Measurements from ENCODE around the gene C1orf21. TPM values are rescaled to one million over a fixed set of nuclear protein-coding genes. Genes with fewer than 3 reads are reported as not detected.
A peak's percentile ranks its signal among the peaks of the same experiment; 100 is the strongest.

C1orf21 gene
- total RNA-seq, 1 experiment from 2014 or later = 28.5 TPM

GRCh38 chr1:184387069-184387475, 243 bp downstream of the C1orf21 start (continued):
- TF ChIP-seq RORB (CRISPR knock-in tag; IDR thresholded peaks at IDR 0.05) (no peak), FOXK1 (CRISPR knock-in tag; IDR thresholded peaks at IDR 0.05) (no peak), NFE2L1 (CRISPR knock-in tag; IDR thresholded peaks at IDR 0.05) (no peak), PREB (CRISPR knock-in tag; IDR thresholded peaks at IDR 0.05; ENCODE audit: borderline replicate concordance) (no peak), E2F1 (CRISPR knock-in tag; IDR thresholded peaks at IDR 0.05) (no peak), ETV6 (CRISPR knock-in tag; IDR thresholded peaks at IDR 0.05) (no peak; the same call in 1 of the 2 replicates), ZNF263 (CRISPR knock-in tag; IDR thresholded peaks at IDR 0.05; ENCODE audit: low read depth) (peak; percentile 91), E2F5 (CRISPR knock-in tag; IDR thresholded peaks at IDR 0.05) (no peak; the same call in 1 of the 2 replicates), NR1H2 (CRISPR knock-in tag; IDR thresholded peaks at IDR 0.05) (no peak), ZSCAN18 (CRISPR knock-in tag; IDR thresholded peaks at IDR 0.05) (no peak), OVOL2 (CRISPR knock-in tag; IDR thresholded peaks at IDR 0.05; ENCODE audit: borderline replicate concordance) (no peak), ZNF317 (CRISPR knock-in tag; IDR thresholded peaks at IDR 0.05; ENCODE audit: borderline replicate concordance, low read depth) (no peak)
- TF ChIP-seq, protein P1, sequence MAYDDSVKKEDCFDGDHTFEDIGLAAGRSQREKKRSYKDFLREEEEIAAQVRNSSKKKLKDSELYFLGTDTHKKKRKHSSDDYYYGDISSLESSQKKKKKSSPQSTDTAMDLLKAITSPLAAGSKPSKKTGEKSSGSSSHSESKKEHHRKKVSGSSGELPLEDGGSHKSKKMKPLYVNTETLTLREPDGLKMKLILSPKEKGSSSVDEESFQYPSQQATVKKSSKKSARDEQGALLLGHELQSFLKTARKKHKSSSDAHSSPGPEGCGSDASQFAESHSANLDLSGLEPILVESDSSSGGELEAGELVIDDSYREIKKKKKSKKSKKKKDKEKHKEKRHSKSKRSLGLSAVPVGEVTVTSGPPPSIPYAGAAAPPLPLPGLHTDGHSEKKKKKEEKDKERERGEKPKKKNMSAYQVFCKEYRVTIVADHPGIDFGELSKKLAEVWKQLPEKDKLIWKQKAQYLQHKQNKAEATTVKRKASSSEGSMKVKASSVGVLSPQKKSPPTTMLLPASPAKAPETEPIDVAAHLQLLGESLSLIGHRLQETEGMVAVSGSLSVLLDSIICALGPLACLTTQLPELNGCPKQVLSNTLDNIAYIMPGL (CRISPR knock-in tag; IDR thresholded peaks at IDR 0.05) = peak; percentile 57; the same call in 1 of the 2 replicates

DNA sequence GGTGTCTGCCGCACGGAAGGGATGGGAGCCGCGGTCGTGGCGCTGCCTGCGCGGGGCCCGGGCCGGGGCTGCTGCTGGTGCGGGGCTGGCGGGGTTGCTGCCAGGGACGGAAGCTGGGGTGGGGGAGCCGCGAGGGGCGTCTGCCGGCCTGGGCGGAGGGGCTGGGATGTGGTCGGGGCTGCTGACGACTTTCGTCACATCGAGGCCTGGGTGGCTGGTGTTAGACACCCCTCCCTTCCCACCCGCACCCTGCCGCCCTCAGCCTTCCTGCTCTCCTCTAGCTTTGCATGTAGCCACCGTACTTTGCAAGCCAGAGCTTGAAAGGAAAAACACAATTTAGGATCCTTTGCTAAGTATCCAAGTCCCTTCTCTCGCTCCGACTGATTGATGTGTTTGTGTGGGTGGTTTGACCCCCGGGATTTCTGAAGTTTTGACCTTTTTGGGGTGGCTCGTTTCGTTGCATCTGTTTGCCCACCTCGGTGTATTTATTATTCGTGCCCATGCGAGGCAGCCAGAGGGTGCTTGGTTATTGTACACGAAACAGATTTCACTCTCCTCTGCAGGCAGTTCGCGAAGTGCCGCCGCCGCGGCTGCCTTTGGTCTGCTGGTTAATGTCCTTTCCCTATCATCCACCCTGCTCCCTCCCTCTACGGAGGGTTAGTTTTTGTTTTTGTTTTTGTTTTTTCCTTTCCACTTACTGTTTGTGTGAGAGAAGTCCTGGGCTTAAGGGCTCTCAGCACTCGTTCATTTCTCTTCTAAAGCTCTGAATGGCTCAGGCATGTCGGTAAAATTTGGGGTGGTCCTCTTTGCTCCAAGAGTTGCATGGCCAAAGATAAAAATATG, 868 bp downstream of the C1orf21 start:
- DNase-seq (ENCODE audit: low spot score) (peak; percentile 47), ATAC-seq (peak; percentile 1)
- Mint-ChIP-seq H3K27me3 (ENCODE audit: low read depth) (peaks cover 9% of the 10 kb centered on the region), H3K4me1 (peaks cover 63% of the 10 kb centered on the region), H3K36me3 (no peaks in the 10 kb centered on the region), H3K27ac (peak overlapping the region; percentile 17; the same call in 1 of the 2 replicates), H3K4me3 (peak overlapping the region; percentile 95), H3K9me3 (no peaks in the 10 kb centered on the region)
- POLR2A ChIA-PET = interaction anchor here (0.5 to 1.3 kb wide), 6 partner anchors 10 to 161 kb away, joined by 3 to 5 read pairs (median 3); no protein-coding TSS in a partner anchor
- CTCF ChIA-PET = interaction anchor here (0.8 to 3.4 kb wide), 9 partner anchors 9 to 304 kb away, joined by 3 to 28 read pairs (median 4); no protein-coding TSS in a partner anchor
- 0 out of 2 replicates have a peak, but pooled peaks have one; percentile 10 for TF ChIP-seq ETV6 (CRISPR knock-in tag; IDR thresholded peaks at IDR 0.05)
- no peak for TF ChIP-seq RORB (CRISPR knock-in tag; IDR thresholded peaks at IDR 0.05)

- Mint-ChIP-seq H3K4me1 (peaks cover 64% of the 10 kb centered on the region), H3K27me3 (ENCODE audit: low read depth) (peaks cover 9% of the 10 kb centered on the region), H3K9me3 (no peaks in the 10 kb centered on the region), H3K27ac (no peak overlapping the region), H3K36me3 (no peaks in the 10 kb centered on the region), H3K4me3 (peak overlapping the region; percentile 95)
- POLR2A ChIA-PET = interaction anchor here (1.2 kb wide), 1 partner anchor 39 kb away, joined by 3 read pairs; no protein-coding TSS in a partner anchor
- DNase-seq (ENCODE audit: low spot score) = no peak
- TF ChIP-seq FOXJ3 (CRISPR knock-in tag; IDR thresholded peaks at IDR 0.05; ENCODE audit: borderline replicate concordance) (no peak), CTCF (IDR thresholded peaks at IDR 0.05) (no peak), JAZF1 (CRISPR knock-in tag; IDR thresholded peaks at IDR 0.05) (no peak)
- no peak for ATAC-seq
- CTCF ChIA-PET = interaction anchor here (0.8 to 3.4 kb wide), 4 partner anchors 9 to 313 kb away, joined by 3 to 28 read pairs (median 4); no protein-coding TSS in a partner anchor
Observed at GRCh38 chr1:184388319-184388889, 1.6 kb downstream of the C1orf21 start.

All from WTC11 (cell line).